Subcutaneous abdominal adipose tissue (tissue), 5 donors: ENCODE measurements around the gene TJP2.

Experiments used
- H3K27ac ChIP-seq: one replicate; pipeline ENCODE4 v1.7.0; 2013; ENCODE audit warnings: low read depth, mild to moderate bottlenecking, inconsistent platforms, low read length, moderate library complexity
- H3K27me3 ChIP-seq, 5 donors: one replicate each; pipeline ENCODE4 v1.7.0; 2013; ENCODE audit warnings: low read length in 5 of 5, inconsistent platforms in 1 of 5; ENCODE audit not compliant: control insufficient read depth in 5 of 5, insufficient read depth in 4 of 5
- H3K36me3 ChIP-seq, 5 donors: one replicate each; pipeline ENCODE4 v1.7.0; 2013; ENCODE audit warnings: low read length in 5 of 5; ENCODE audit not compliant: control insufficient read depth in 5 of 5, insufficient read depth in 5 of 5
- H3K4me1 ChIP-seq, 5 donors: one replicate each; pipeline ENCODE4 v1.7.0; 2013; ENCODE audit warnings: low read length in 5 of 5, mild to moderate bottlenecking in 3 of 5, moderate library complexity in 1 of 5; ENCODE audit not compliant: control insufficient read depth in 5 of 5, insufficient read depth in 5 of 5
- H3K4me3 ChIP-seq, 5 donors: one replicate each; pipeline ENCODE4 v1.7.0; 2013; ENCODE audit warnings: low read length in 5 of 5, low read depth in 1 of 5
- H3K9ac ChIP-seq, 5 donors: one replicate each; pipeline ENCODE4 v1.7.0; 2013; ENCODE audit warnings: low read length in 5 of 5, mild to moderate bottlenecking in 4 of 5, moderate library complexity in 3 of 5
- H3K9me3 ChIP-seq, 5 donors: one replicate each; pipeline ENCODE4 v1.7.0; 2013; ENCODE audit warnings: low read length in 5 of 5; ENCODE audit not compliant: control insufficient read depth in 5 of 5
- donor health status: healthy.
- donor health status: healthy.
- donor health status: healthy.
- donor health status: healthy.
- donor health status: healthy.

Gene TJP2

DNA sequence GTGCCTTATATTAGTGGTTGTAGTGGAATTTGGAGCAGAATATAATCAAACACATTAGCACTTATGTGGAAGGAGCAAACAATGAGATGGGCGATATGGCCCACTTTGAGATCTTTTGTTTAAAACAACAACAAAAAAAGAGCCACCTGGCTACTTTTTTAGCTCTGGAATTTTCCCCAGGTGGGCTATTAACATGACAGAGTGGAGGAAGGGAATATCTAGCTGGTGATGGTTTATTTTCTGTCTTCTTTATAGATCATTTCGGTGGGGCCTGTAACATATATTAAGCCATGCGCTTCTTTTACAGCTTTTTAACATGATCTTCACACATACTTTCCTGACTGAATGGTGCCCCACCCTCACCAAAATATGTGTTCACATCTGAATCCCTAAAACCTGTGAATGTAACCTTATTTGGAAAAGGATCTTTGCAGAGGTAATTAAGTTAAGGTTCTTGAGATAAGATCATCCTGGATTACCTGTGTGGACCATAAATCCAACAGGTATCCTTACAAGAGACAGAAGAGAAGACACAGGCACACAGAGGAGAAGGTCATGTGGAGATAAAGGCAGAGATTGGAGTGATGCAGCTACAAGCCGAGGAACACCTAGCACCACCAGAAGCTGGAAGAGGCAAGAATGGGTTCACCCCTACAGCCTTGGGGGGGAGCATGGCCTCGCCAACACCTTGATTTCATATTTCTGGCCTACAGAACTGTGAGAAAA, 134.3 kb downstream of the TJP2 start:
- Histone ChIP-seq H3K27me3 (peaks cover 0 to 2% (median 0%) of the 10 kb centered on the region in 5 donors), H3K4me1 (no peaks in the 10 kb centered on the region), H3K4me3 (no peak overlapping the region), H3K36me3 (no peaks in the 10 kb centered on the region), H3K27ac (no peak overlapping the region), H3K9ac (no peak overlapping the region), H3K9me3 (peaks cover 0 to 10% (median 5%) of the 10 kb centered on the region in 5 donors)

- Histone ChIP-seq H3K9ac (no peak overlapping the region), H3K9me3 (peaks cover 0 to 12% (median 5%) of the 10 kb centered on the region in 5 donors), H3K36me3 (no peaks in the 10 kb centered on the region), H3K27me3 (peaks cover 0 to 4% (median 0%) of the 10 kb centered on the region in 5 donors), H3K4me3 (no peak overlapping the region), H3K27ac (no peak overlapping the region), H3K4me1 (no peaks in the 10 kb centered on the region)
Measured at GRCh38 chr9:69313175-69313574, 139.1 kb downstream of the TJP2 start.

GRCh38 chr9:69314547-69314946, 140.5 kb downstream of the TJP2 start:
- Histone ChIP-seq H3K4me3 (no peak overlapping the region), H3K9ac (no peak overlapping the region), H3K9me3 (peaks cover 0 to 12% (median 5%) of the 10 kb centered on the region in 5 donors), H3K27ac (no peak overlapping the region), H3K4me1 (no peaks in the 10 kb centered on the region), H3K36me3 (no peaks in the 10 kb centered on the region), H3K27me3 (peaks cover 0 to 4% (median 0%) of the 10 kb centered on the region in 5 donors)

DNA sequence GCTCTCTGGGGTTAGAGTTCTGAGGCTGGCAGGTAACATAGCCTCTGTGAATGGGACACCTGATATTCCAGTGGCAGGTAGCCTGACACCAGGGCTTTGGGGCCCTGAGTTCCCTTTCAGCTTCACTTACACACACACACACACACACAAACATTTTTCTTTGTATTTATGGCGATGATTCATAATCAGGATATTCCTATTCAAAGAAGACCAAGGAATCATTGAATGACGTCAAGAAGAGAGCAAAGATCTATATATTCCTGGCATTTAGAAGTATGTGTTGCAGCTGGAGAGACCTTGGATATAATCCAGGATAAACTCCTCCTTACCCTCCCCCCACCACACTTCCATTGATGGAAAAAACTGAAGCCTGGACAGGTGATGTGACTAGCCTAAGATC, 143.0 kb downstream of the TJP2 start:
- no peak overlapping the region for H3K9ac ChIP-seq
- no peak overlapping the region for H3K27ac ChIP-seq
- peaks cover 0 to 4% (median 0%) of the 10 kb centered on the region in 5 donors for H3K27me3 ChIP-seq
- no peaks in the 10 kb centered on the region for H3K36me3 ChIP-seq
- no peak overlapping the region for H3K4me3 ChIP-seq
- peaks cover 0 to 12% (median 5%) of the 10 kb centered on the region in 5 donors for H3K9me3 ChIP-seq
- no peaks in the 10 kb centered on the region for H3K4me1 ChIP-seq

- no peak overlapping the region for H3K4me3 ChIP-seq
- H3K27me3 ChIP-seq, result peaks cover 0 to 2% (median 0%) of the 10 kb centered on the region in 5 donors
Measured at GRCh38 chr9:69317894-69318293, 143.8 kb downstream of the TJP2 start.

GRCh38 chr9:69319324-69320025, 145.4 kb downstream of the TJP2 start:
- H3K36me3 ChIP-seq, result no peaks in the 10 kb centered on the region
- H3K9me3 ChIP-seq, result no peaks in the 10 kb centered on the region
- no peak overlapping the region for H3K9ac ChIP-seq
- H3K4me3 ChIP-seq, result no peak overlapping the region
- H3K4me1 ChIP-seq, result peaks cover 0 to 3% (median 3%) of the 10 kb centered on the region in 5 donors
- peaks cover 0 to 4% (median 0%) of the 10 kb centered on the region in 5 donors for H3K27me3 ChIP-seq
- no peak overlapping the region for H3K27ac ChIP-seq

More at GRCh38 chr9:69317894-69318293, 143.8 kb downstream of the TJP2 start:
- H3K36me3 ChIP-seq, result no peaks in the 10 kb centered on the region
- peaks cover 0 to 8% (median under 1%) of the 10 kb centered on the region in 5 donors for H3K9me3 ChIP-seq
- no peak overlapping the region for H3K9ac ChIP-seq
- no peaks in the 10 kb centered on the region for H3K4me1 ChIP-seq
- H3K27ac ChIP-seq, result no peak overlapping the region

- no peak overlapping the region for H3K9ac ChIP-seq
- H3K27me3 ChIP-seq, result peaks cover 0 to 5% (median 3%) of the 10 kb centered on the region in 5 donors
- peaks cover 0 to 18% (median 16%) of the 10 kb centered on the region in 5 donors for H3K4me1 ChIP-seq
- no peaks in the 10 kb centered on the region for H3K36me3 ChIP-seq
- H3K27ac ChIP-seq, result no peak overlapping the region
- no peak overlapping the region for H3K4me3 ChIP-seq
- H3K9me3 ChIP-seq, result no peaks in the 10 kb centered on the region
Measured at GRCh38 chr9:69322256-69322655, 148.2 kb downstream of the TJP2 start.

DNA sequence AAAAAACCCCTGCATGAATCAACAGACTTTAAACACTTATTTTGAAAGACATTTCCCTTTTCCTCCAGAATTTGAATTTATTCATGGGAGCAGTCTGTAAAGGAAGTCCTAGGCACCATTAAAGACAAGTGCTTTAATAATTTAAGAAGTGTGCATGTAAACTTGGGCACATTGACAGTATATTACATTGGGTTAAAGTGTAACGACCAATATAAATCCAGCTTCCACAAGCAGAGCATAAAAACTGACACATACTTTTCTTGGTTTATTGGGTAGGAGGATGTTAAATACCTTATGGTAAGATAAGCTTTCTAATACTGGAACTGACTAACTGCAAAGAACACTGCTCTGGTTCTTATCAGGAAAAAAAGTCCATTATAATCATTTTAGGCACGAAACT, 149.8 kb downstream of the TJP2 start:
- Histone ChIP-seq H3K9me3 (no peaks in the 10 kb centered on the region), H3K27ac (no peak overlapping the region), H3K36me3 (no peaks in the 10 kb centered on the region), H3K9ac (no peak overlapping the region), H3K4me1 (peaks cover 0 to 18% (median 16%) of the 10 kb centered on the region in 5 donors), H3K27me3 (peaks cover 0 to 5% (median 3%) of the 10 kb centered on the region in 5 donors), H3K4me3 (no peak overlapping the region)
